HPDE6-E6E7 (cell line): Measurements from ENCODE around the gene ATP11B.

Experiments used
- DNase-seq: peaks from one replicate; pipeline ENCODE4 v3.0.0; 2011; ENCODE audit warnings: missing footprints; ENCODE audit errors: extremely low spot score

Gene ATP11B

GRCh38 chr3:182792901-182793662, at the start of gene ATP11B:
ATP11B (plus strand) TSS chr3:182793504; CDS start chr3:182793760, 256 bp downstream.
- peak; percentile 57 for DNase-seq

- DNase-seq = no peak
Measured at GRCh38 chr3:182746959-182747358, 46.3 kb upstream of the ATP11B start.

- DNase-seq = no peak
Measured at GRCh38 chr3:182755308-182755707, 38.0 kb upstream of the ATP11B start.

- no peak for DNase-seq
Measured at GRCh38 chr3:182755712-182756111, 37.6 kb upstream of the ATP11B start.

GRCh38 chr3:182760576-182761164, 32.6 kb upstream of the ATP11B start:
- no peak for DNase-seq

DNA sequence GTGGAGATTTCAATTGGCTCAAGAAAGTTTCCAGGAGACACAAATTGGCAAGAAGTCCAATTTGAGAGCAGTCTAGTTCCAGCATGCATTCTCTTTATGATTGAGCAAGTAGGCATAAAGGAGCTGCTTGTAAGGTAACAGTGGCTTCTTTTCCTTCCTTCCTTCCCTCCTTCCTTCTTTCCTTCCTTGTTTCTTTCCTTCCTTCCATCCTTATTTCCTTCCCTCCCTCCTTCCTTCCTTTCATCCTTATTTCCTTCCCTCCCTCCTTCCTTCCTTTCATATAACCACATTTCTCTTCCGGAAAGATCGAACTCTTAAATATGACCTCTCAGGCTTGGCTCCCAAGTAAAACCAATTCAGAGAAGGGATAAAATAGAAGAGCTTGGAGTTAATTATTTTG, 29.4 kb upstream of the ATP11B start:
- no peak for DNase-seq

DNA sequence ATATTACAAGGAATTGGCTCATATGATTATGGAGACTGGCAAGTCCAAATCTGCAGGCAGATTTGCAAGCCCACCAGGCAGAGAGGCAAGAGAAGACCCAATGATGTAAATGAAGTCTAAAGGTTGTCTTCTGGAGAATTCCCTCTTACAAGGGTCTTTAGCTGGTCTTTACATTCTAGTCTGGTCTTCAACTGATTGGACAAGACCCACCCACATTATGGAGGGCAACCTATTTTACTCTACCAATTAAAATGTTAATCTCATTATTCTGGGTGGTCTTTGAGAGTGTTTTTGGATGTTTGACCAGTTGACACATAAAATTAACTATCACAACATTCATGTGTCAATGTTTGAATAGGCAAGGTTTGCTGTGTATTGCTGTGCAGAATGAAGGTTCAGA, 28.0 kb upstream of the ATP11B start:
- no peak for DNase-seq

DNA sequence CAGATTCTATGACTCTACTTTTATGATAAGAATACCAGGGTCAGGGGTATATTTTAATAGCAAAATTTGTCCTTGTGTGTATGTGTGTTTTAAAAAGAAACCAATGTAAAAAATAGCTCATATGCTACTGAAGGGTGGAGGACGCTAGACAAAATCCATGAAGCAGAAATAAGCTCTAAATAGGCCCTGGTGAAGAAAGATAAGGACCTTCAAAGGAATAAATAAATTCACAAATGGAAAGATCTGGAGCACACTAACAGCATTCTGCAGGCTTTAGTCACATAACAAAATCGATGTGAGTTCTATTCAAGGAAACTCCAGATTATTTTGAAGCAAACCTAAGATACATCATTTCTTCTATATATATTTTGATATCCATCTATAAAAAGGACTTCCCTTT, 27.2 kb upstream of the ATP11B start:
- DNase-seq = no peak

DNA sequence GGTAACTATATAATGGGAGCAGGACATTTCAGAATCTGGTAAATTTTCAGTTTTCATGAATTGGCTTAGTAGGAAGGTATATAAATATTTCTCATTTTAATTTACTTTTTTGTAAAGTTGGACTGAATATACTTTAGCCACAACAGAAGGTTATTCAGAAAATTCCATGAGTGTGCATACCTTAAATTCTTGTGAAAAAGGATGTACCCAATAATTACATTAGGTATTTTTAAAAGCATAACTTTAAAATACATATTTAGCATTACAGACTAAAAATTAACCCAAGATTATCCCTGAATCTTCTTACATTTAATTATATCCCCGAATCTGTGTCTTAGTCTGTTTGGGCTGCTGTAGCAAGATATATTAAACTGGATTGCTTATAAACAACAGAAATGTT, 24.9 kb upstream of the ATP11B start:
- DNase-seq = no peak

DNA sequence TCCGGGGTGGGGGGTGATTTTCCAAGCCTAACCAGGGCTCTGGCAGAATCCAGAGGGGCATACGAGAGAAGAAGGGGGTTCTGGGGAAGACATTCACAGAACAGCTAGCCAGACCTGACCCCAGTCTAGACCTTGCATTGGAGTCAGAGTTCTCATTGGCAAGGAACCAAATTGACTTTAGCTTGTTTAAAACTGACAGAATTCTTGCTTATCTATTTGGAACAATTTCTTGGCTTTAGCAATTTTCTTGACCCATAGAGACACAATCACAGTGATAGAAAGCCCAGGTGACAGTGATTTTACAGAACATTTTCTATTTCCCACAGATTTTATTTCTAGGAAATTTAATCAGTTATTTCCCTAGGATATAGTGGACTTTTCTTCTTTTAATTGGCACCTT, 23.6 kb upstream of the ATP11B start:
- DNase-seq = no peak

DNA sequence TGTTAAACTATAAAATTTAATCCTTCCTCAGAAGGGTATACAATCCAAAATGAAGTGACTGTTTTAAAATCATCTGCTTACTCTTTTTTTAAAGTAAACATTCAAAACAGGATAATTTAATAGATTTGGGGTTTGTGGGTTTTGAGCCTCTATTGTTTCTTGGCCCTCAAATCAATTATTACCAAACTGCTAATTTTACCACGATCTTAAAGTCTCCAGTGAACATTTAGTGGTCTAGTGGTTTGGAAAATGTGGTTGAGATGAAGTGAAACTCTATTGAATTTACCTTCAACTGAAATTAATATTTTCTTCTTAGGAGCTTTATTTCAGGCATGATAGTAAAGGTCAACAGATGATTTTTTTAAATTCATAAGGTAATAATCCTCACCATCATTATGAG, 11.2 kb upstream of the ATP11B start:
- no peak for DNase-seq

- DNase-seq = no peak
Measured at GRCh38 chr3:182783106-182783505, 10.2 kb upstream of the ATP11B start.

DNA sequence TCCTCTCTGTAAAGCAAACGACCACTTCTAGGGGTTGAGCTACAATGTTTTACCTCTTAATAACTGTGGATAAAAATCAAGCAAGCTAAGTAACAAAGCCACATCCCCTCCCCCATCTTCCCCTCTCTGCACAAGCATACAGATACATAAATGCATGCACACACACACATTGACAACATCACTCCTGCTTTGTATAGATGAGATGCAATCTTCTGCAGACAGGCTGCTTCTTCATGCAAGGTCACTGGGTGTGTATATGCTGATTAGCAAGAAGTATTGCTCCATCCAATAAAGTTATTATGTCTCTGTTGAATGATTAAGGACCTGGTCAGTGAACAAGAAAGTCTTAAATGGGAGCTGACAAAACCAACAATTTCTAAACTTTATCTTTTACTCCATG, 8.8 kb upstream of the ATP11B start:
- DNase-seq = no peak

DNA sequence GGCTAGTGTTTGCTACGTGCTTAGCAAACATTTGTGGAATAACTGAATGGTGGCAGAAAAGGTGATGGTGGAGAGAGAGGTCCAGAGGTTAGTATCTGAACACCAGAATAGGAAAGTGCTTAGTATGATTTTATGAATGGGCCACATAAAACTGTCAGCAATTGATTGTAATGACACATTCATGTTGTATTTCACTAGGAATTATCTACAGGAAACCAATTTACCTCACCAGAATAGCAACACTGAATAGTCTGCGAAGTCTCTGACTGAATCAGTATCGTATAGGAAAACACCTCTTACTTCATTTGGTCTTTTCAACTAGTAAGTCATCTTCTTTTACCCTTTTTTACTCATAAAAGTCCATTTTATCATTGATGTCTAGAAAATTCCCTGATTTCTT, 8.2 kb upstream of the ATP11B start:
- no peak for DNase-seq

DNA sequence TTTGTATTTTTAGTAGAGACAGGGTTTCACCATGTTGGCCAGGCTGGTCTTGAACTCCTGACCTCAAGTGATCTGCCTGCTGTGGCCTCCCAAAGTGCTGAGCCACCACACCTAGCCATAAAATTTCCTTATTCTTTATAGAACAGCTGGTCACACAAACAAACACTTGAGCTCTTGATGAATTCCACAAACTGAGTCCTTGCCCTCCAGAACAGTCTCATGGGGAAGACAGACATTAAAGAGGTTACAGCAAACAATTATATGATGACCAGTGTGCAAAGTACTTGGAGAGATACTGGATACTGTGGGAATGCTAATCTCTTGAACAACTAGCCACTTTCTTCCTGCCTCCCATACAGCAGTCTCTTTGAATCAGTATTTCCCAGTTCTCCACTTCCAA, 7.5 kb upstream of the ATP11B start:
- DNase-seq = no peak

GRCh38 chr3:182786564-182787196, 6.6 kb upstream of the ATP11B start:
- no peak for DNase-seq

GRCh38 chr3:182787302-182788036, 5.8 kb upstream of the ATP11B start:
- DNase-seq = no peak

- no peak for DNase-seq
Measured at GRCh38 chr3:182789371-182789770, 3.9 kb upstream of the ATP11B start.

- no peak for DNase-seq
Measured at GRCh38 chr3:182790612-182791011, 2.7 kb upstream of the ATP11B start.

- DNase-seq = peak; percentile 28
Measured at GRCh38 chr3:182793663-182794454, 555 bp downstream of the ATP11B start.
